SU-DHL-6 (cell line): ENCODE data around the gene PLEKHA6.

Experiments used
- H2AFZ ChIP-seq: fragments of 200-600 bp; sonication (generic); 2 replicates; pipeline ENCODE4 v1.6.1; 2014; ENCODE audit warnings: low read depth, mild to moderate bottlenecking, moderate library complexity, mixed read lengths, antibody characterized with exemption, low read length; ENCODE audit not compliant: severe bottlenecking
- H3F3A ChIP-seq: fragments of 200-600 bp; shearing (Covaris generic); 2 replicates; pipeline ENCODE4 v1.6.0; 2016; ENCODE audit warnings: antibody characterized with exemption, mild to moderate bottlenecking; ENCODE audit not compliant: insufficient read depth
- H3K27ac ChIP-seq: fragments of 200-600 bp; sonication (generic); 2 replicates; pipeline ENCODE4 v1.5.1; 2016; ENCODE audit warnings: low read depth, mild to moderate bottlenecking, low read length, moderate library complexity, mixed read lengths
- H3K27me3 ChIP-seq: fragments of 200-600 bp; sonication (generic), shearing (Covaris generic); 2 replicates; pipeline ENCODE4 v1.6.0; 2014; ENCODE audit warnings: mild to moderate bottlenecking, low read length
- H3K36me3 ChIP-seq: fragments of 200-600 bp; sonication (generic); 2 replicates; pipeline ENCODE4 v1.6.1; 2014; ENCODE audit warnings: mild to moderate bottlenecking, low read length, mixed read lengths
- H3K4me2 ChIP-seq: fragments of 300-600, 200-600 bp; shearing (Covaris generic), sonication (generic); 2 replicates; pipeline ENCODE4 v1.6.0; 2014; ENCODE audit warnings: low read length, low read depth, mild to moderate bottlenecking; ENCODE audit not compliant: poor library complexity, severe bottlenecking
- H3K4me3 ChIP-seq: fragments of 200-600 bp; sonication (generic); 2 replicates; pipeline ENCODE4 v1.5.1; 2014; ENCODE audit warnings: antibody characterized with exemption, low read length, mild to moderate bottlenecking, mixed read lengths; ENCODE audit not compliant: insufficient read depth, poor library complexity, severe bottlenecking
- H3K79me2 ChIP-seq: fragments of 200-600 bp; sonication (generic); 2 replicates; pipeline ENCODE4 v1.6.1; 2014; ENCODE audit warnings: mild to moderate bottlenecking, low read length, moderate library complexity; ENCODE audit not compliant: insufficient read depth
- H3K9ac ChIP-seq: fragments of 200-600 bp; sonication (generic); 2 replicates; pipeline ENCODE4 v1.7.0; 2014; ENCODE audit warnings: mild to moderate bottlenecking, low read length
- H3K9me2 ChIP-seq: fragments of 200-600 bp; sonication (generic); replicated peaks from 2 replicates; pipeline ENCODE4 v1.6.1; 2014; ENCODE audit warnings: low read length; ENCODE audit not compliant: insufficient read depth
- H3K9me3 ChIP-seq: fragments of 200-600 bp; sonication (generic); 2 replicates; pipeline ENCODE4 v1.6.1; 2014; ENCODE audit warnings: low read length, mixed read lengths; ENCODE audit not compliant: insufficient read depth
- H4K20me1 ChIP-seq: fragments of 200-600 bp; sonication (generic); 2 replicates; pipeline ENCODE4 v1.6.1; 2014; ENCODE audit warnings: low read depth, mild to moderate bottlenecking, antibody characterized with exemption, low read length, moderate library complexity, mixed read lengths
- EZH2phosphoT487 ChIP-seq: fragments of 200-600 bp; sonication (generic), shearing (Covaris generic); conservative IDR thresholded peaks from 2 replicates; pipeline ENCODE4 v1.6.1; 2018; ENCODE audit warnings: mild to moderate bottlenecking, antibody characterized with exemption, low read length, moderate library complexity, mixed read lengths
- TF ChIP-seq, protein P1 (sequence below): fragments of 200-600 bp; sonication (generic); IDR thresholded peaks from one replicate; pipeline ENCODE4 v1.5.1; 2017; ENCODE audit warnings: antibody characterized with exemption, mild to moderate bottlenecking, low read length, moderate library complexity; ENCODE audit not compliant: insufficient read depth, poor library complexity, severe bottlenecking

The PLEKHA6 gene

DNA sequence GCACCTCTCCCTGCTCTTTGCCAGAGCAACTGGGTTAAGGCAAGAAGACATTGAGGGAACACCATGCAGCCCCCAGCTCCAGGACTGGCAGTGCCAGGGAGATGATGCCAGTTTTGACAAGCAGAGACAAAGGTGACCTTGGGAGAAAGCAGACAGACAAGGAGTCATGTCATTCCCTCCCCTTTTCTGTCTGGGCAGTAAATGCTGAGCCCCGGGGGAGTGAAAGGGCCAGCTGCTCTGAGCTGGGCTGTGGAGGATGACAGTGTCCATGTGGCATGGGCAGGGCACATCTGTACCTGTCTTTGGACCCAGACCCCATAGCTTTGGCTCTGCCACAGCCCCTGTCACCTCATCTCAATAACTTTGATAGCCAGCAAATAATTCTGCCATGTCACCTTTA, 24.2 kb downstream of the PLEKHA6 start:
- H4K20me1 ChIP-seq: no peaks in the 10 kb centered on the region
- H3K9me3 ChIP-seq: no peaks in the 10 kb centered on the region
- no peaks in the 10 kb centered on the region for H3K79me2 ChIP-seq
- H3K9ac ChIP-seq: no peak overlapping the region
- no peak overlapping the region for H2AFZ ChIP-seq
- H3K4me3 ChIP-seq: no peak overlapping the region
- H3K27ac ChIP-seq: no peak overlapping the region
- no peaks in the 10 kb centered on the region for H3K36me3 ChIP-seq
- no peaks in the 10 kb centered on the region for H3K27me3 ChIP-seq
- H3F3A ChIP-seq: no peaks in the 10 kb centered on the region
- no peaks in the 10 kb centered on the region for H3K9me2 ChIP-seq
- no peak overlapping the region for H3K4me2 ChIP-seq
- TF ChIP-seq EZH2phosphoT487: no peak
- TF ChIP-seq, protein P1, sequence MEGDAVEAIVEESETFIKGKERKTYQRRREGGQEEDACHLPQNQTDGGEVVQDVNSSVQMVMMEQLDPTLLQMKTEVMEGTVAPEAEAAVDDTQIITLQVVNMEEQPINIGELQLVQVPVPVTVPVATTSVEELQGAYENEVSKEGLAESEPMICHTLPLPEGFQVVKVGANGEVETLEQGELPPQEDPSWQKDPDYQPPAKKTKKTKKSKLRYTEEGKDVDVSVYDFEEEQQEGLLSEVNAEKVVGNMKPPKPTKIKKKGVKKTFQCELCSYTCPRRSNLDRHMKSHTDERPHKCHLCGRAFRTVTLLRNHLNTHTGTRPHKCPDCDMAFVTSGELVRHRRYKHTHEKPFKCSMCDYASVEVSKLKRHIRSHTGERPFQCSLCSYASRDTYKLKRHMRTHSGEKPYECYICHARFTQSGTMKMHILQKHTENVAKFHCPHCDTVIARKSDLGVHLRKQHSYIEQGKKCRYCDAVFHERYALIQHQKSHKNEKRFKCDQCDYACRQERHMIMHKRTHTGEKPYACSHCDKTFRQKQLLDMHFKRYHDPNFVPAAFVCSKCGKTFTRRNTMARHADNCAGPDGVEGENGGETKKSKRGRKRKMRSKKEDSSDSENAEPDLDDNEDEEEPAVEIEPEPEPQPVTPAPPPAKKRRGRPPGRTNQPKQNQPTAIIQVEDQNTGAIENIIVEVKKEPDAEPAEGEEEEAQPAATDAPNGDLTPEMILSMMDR: no peak

- Histone ChIP-seq H3K27me3 (no peaks in the 10 kb centered on the region), H3K79me2 (no peaks in the 10 kb centered on the region), H3K36me3 (no peaks in the 10 kb centered on the region), H3K9me2 (no peaks in the 10 kb centered on the region), H3K9me3 (no peaks in the 10 kb centered on the region), H3F3A (no peaks in the 10 kb centered on the region), H2AFZ (no peak overlapping the region), H3K27ac (no peak overlapping the region), H3K9ac (no peak overlapping the region), H4K20me1 (no peaks in the 10 kb centered on the region), H3K4me2 (no peak overlapping the region), H3K4me3 (no peak overlapping the region)
- no peak for TF ChIP-seq EZH2phosphoT487
- TF ChIP-seq, protein P1: no peak
These were observed 24.6 kb downstream of the PLEKHA6 start for GRCh38 chr1:204335085-204335484.

- no peak for TF ChIP-seq EZH2phosphoT487
- TF ChIP-seq, protein P1: no peak
- no peaks in the 10 kb centered on the region for H3K9me2 ChIP-seq
These were observed 25.3 kb downstream of the PLEKHA6 start for GRCh38 chr1:204334455-204334854.

More at GRCh38 chr1:204334455-204334854, 25.3 kb downstream of the PLEKHA6 start:
- no peaks in the 10 kb centered on the region for H4K20me1 ChIP-seq
- H3K9ac ChIP-seq: no peak overlapping the region
- H3K4me2 ChIP-seq: no peak overlapping the region
- H3K27me3 ChIP-seq: no peaks in the 10 kb centered on the region
- no peaks in the 10 kb centered on the region for H3K9me3 ChIP-seq
- no peak overlapping the region for H3K4me3 ChIP-seq
- no peaks in the 10 kb centered on the region for H3K79me2 ChIP-seq
- H2AFZ ChIP-seq: no peak overlapping the region
- no peaks in the 10 kb centered on the region for H3K36me3 ChIP-seq
- H3F3A ChIP-seq: no peaks in the 10 kb centered on the region
- H3K27ac ChIP-seq: no peak overlapping the region
